Testis (tissue), 2 donors: Measurements from ENCODE around the gene FAM131B.

ENCODE experiments used
- CTCF ChIP-seq, 3 experiments: fragments of 450-650 bp in 2 of 3; fragments of 200-600 bp in 1 of 3; sonication (generic) in 1 of 3; IDR thresholded peaks; one replicate each; pipeline ENCODE4 v1.5.1; 2016 to 2019; ENCODE audit warnings: antibody characterized with exemption in 3 of 3, mild to moderate bottlenecking in 2 of 3, moderate library complexity in 1 of 3
- POLR2A ChIP-seq: fragments of 450-650 bp; IDR thresholded peaks from one replicate; pipeline ENCODE4 v1.6.1; 2017; ENCODE audit warnings: antibody characterized with exemption, mild to moderate bottlenecking, moderate library complexity

- TF ChIP-seq CTCF (IDR thresholded peaks at IDR 0.05) (no peak), POLR2A (no peak)
Measured at GRCh38 chr7:143346018-143346417, 16.5 kb downstream of the FAM131B start.
